GM12878 (cell line): ENCODE data around the gene PRR23C. TPM values are rescaled to one million over a fixed set of nuclear protein-coding genes. Genes with fewer than 3 reads are reported as not detected.

Source experiments
- ATAC-seq: fragments of 200-7000 bp; cut with Tn5 transposase; 3 replicates; pipeline ENCODE4 v1.9.1; 2020; ENCODE audit warnings: mild to moderate bottlenecking, moderate library complexity
- BruUV-seq: library from RNA; stranded (reverse); fragments of 400-500 nt; replicated peaks from 2 replicates; lab custom pipeline; 2021; lab: Mats Ljungman, UMichigan
- CTCF ChIA-PET: fragments of 300-600 bp; sonication (Branson Sonifier 250); formaldehyde crosslinking; extraction: SDS; loops from one replicate; lab custom pipeline; 2021; ENCODE audit warnings: inconsistent platforms; lab: Yijun Ruan, JAX
- POLR2A ChIA-PET: fragments of 350-600 bp; formaldehyde crosslinking; extraction: SDS; loops from one replicate; lab custom pipeline; 2021; ENCODE audit warnings: inconsistent platforms; lab: Charles Lee
- RAD21 ChIA-PET: fragments of 300-600 bp; sonication (Branson Sonifier 250); formaldehyde crosslinking; loops from one replicate; lab custom pipeline; 2023; ENCODE audit warnings: antibody characterized with exemption; ENCODE audit not compliant: unreplicated experiment; lab: Charles Lee
- SMC1A ChIA-PET: fragments of 300-600 bp; sonication (Branson Sonifier 250); formaldehyde crosslinking; loops from one replicate; lab custom pipeline; 2023; ENCODE audit not compliant: unreplicated experiment, uncharacterized antibody; lab: Charles Lee
- DNase-seq: peaks from one replicate; pipeline ENCODE4 v3.0.0-alpha.2; 2011; ENCODE audit warnings: low read depth, low spot score
- FAIRE-seq: peaks from 3 replicates; lab custom pipeline; 2011; peaks lifted over from hg19 to GRCh38; lab: Jason Lieb, UNC
- H2AFZ ChIP-seq: 2 replicates; pipeline ENCODE4 v1.6.0; 2011; ENCODE audit warnings: low read depth, low read length, control low read depth; ENCODE audit not compliant: control insufficient read depth
- H3K27ac ChIP-seq: 2 replicates; pipeline ENCODE4 v1.5.1; 2011; ENCODE audit warnings: control low read depth; ENCODE audit not compliant: control insufficient read depth, insufficient read depth
- H3K27me3 ChIP-seq, 2 experiments: replicated peaks in 1 of 2; 2 replicates each; pipeline versions ENCODE4 v1.6.0 to v1.6.1; 2011; ENCODE audit warnings: low read length in 1 of 2; ENCODE audit not compliant: control insufficient read depth in 2 of 2, insufficient read depth in 2 of 2
- H3K36me3 ChIP-seq, 2 experiments: 2 replicates each; pipeline ENCODE4 v1.5.1; 2011; ENCODE audit warnings: low read length in 1 of 2; ENCODE audit not compliant: control insufficient read depth in 2 of 2, insufficient read depth in 2 of 2
- H3K4me1 ChIP-seq: 2 replicates; pipeline ENCODE4 v1.6.1; 2011; ENCODE audit warnings: mild to moderate bottlenecking, low read length, moderate library complexity, mixed read lengths; ENCODE audit not compliant: control insufficient read depth, insufficient read depth
- H3K4me2 ChIP-seq: 2 replicates; pipeline ENCODE4 v1.6.0; 2011; ENCODE audit warnings: control low read depth; ENCODE audit not compliant: control insufficient read depth, insufficient read depth
- H3K4me3 ChIP-seq: fragments of 200-600 bp; sonication (generic); 2 replicates; pipeline ENCODE4 v1.5.1; 2016
- H3K79me2 ChIP-seq: 2 replicates; pipeline ENCODE4 v1.6.0; 2011; ENCODE audit warnings: low read length; ENCODE audit not compliant: control insufficient read depth, insufficient read depth
- H3K9ac ChIP-seq: 2 replicates; pipeline ENCODE4 v1.8.0; 2011; ENCODE audit warnings: low read length, control low read depth, mixed read lengths; ENCODE audit not compliant: control insufficient read depth, insufficient read depth
- H3K9me3 ChIP-seq: replicated peaks from 3 replicates; pipeline ENCODE4 v1.5.1; 2011; ENCODE audit warnings: mild to moderate bottlenecking, low read length; ENCODE audit not compliant: control insufficient read depth, insufficient read depth
- H4K20me1 ChIP-seq: 2 replicates; pipeline ENCODE4 v1.6.0; 2011; ENCODE audit not compliant: control insufficient read depth, insufficient read depth
- BRCA1 ChIP-seq: IDR thresholded peaks from 2 replicates; pipeline ENCODE4 v1.6.1; 2011; ENCODE audit warnings: low read depth, low read length, improper control_type of control experiment
- CBX5 ChIP-seq: sonication (generic); IDR thresholded peaks from 2 replicates; pipeline ENCODE4 v1.6.1; 2016; ENCODE audit warnings: low read depth, moderate library complexity, mild to moderate bottlenecking, inconsistent platforms
- E2F4 ChIP-seq: IDR thresholded peaks from 2 replicates; pipeline ENCODE4 v1.6.1; 2012; ENCODE audit warnings: low read depth, low read length, improper control_type of control experiment
- EGR1 ChIP-seq, 2 experiments: IDR thresholded peaks; 1 replicate in 1 of 2; 2 replicates in 1 of 2; pipeline ENCODE4 v1.6.1; 2011 to 2012; ENCODE audit warnings: low read depth in 2 of 2, low read length in 2 of 2, borderline replicate concordance in 1 of 2, mild to moderate bottlenecking in 1 of 2, moderate library complexity in 1 of 2
- ETV6 ChIP-seq, 2 experiments: fragments of 450-650 bp in 1 of 2; IDR thresholded peaks in 1 of 2; conservative IDR thresholded peaks in 1 of 2; 2 replicates each; pipeline ENCODE4 v1.6.1; 2014; ENCODE audit warnings: antibody characterized with exemption in 1 of 2, borderline replicate concordance in 1 of 2, low read depth in 1 of 2, mild to moderate bottlenecking in 1 of 2, moderate library complexity in 1 of 2
- EZH2 ChIP-seq: IDR thresholded peaks from 2 replicates; pipeline ENCODE4 v1.6.1; 2012; ENCODE audit warnings: low read depth, mild to moderate bottlenecking, control low read depth, inconsistent platforms, low read length, borderline replicate concordance; ENCODE audit not compliant: control insufficient read depth
- MAX ChIP-seq: IDR thresholded peaks from 2 replicates; pipeline ENCODE4 v1.6.1; 2012; ENCODE audit warnings: low read depth, low read length, improper control_type of control experiment
- MTA2 ChIP-seq: fragments of 450-650 bp; IDR thresholded peaks from 2 replicates; pipeline ENCODE4 v1.6.1; 2016; ENCODE audit warnings: low read depth, mild to moderate bottlenecking, moderate library complexity
- NFYA ChIP-seq: IDR thresholded peaks from 2 replicates; pipeline ENCODE4 v1.6.1; 2011; ENCODE audit warnings: low read depth, mild to moderate bottlenecking, low read length, improper control_type of control experiment, borderline replicate concordance
- NR2C2 ChIP-seq: IDR thresholded peaks from 2 replicates; pipeline ENCODE4 v1.6.1; 2011; ENCODE audit warnings: borderline replicate concordance, low read depth; ENCODE audit not compliant: control insufficient read depth, insufficient read length
- RAD21 ChIP-seq: IDR thresholded peaks from 2 replicates; pipeline ENCODE4 v1.6.1; 2011; ENCODE audit warnings: mild to moderate bottlenecking, low read depth, low read length, moderate library complexity; ENCODE audit not compliant: insufficient read depth
- RBBP5 ChIP-seq: fragments of 200-600 bp; sonication (generic); conservative IDR thresholded peaks from 2 replicates; pipeline ENCODE4 v1.6.1; 2016
- SMARCA5 ChIP-seq: fragments of 450-650 bp; IDR thresholded peaks from 2 replicates; pipeline ENCODE4 v1.6.1; 2017; ENCODE audit warnings: mild to moderate bottlenecking
- ZNF592 ChIP-seq: fragments of 450-650 bp; IDR thresholded peaks from 2 replicates; pipeline ENCODE4 v1.6.1; 2017; ENCODE audit warnings: mild to moderate bottlenecking, moderate library complexity
- ZZZ3 ChIP-seq: IDR thresholded peaks from 2 replicates; pipeline ENCODE4 v1.6.1; 2011; ENCODE audit warnings: low read depth; ENCODE audit not compliant: control insufficient read depth, insufficient read length
- WGBS: methylation state at CpG from one replicate; pipeline ENCODE4 v1.1.6; 2016; ENCODE audit warnings: low lambda C conversion rate; ENCODE audit not compliant: insufficient replicate concordance, insufficient coverage; ENCODE audit errors: missing lambda C conversion rate; 5-methylcytosine and 5-hydroxymethylcytosine counted together
- in situ Hi-C: fragments of 300-500 bp; cut with MboI; formaldehyde crosslinking; loops from 9 replicates; pipeline ENCODE4 v1.14.3; 2018; ENCODE audit warnings: mixed read lengths
- intact Hi-C: fragments of 100-400 bp; cut with micrococcal nuclease; formaldehyde crosslinking; loops from one replicate; pipeline ENCODE4 v1.14.2; 2022; ENCODE audit not compliant: unreplicated experiment
- polyA plus RNA-seq, 11 experiments: library from polyadenylated mRNA; depleted of rRNA in 4 of 11; unstranded in 6 of 11; stranded (reverse) in 5 of 11; fragments of >200 nt; fragmentation: Nextera tagmentation in 4 of 11; fragmentation: Illumina TruSeq in 1 of 11; extraction: Ambion mirVana in 4 of 11; extraction: Trizol in 1 of 11; gene quantifications; 1 replicate in 1 of 11; 2 replicates in 10 of 11; pipeline versions ENCODE4 v1.2.1 to v1.2.3, GENCODE V29; 2011 to 2016; ENCODE audit warnings: inconsistent platforms in 2 of 11, missing spikeins in 2 of 11, low read depth in 1 of 11
- total RNA-seq, 4 experiments: library from RNA; depleted of rRNA in 3 of 4; stranded (reverse); fragments of >200 nt in 3 of 4; fragmentation: Illumina TruSeq in 1 of 4; extraction: Trizol in 1 of 4; gene quantifications; 2 replicates each; pipeline versions ENCODE4 v1.2.1 to v1.2.3, GENCODE V29; 2013 to 2021

Gene PRR23C
- total and polyA plus RNA-seq, 10 of the 15 experiments (the other 5 are each of a cell fraction or from before 2014, with no cell fraction given), result not detected

GRCh38 chr3:139043554-139044365 lies 932 bp downstream of the PRR23C start:
- DNase-seq (no peak), ATAC-seq (no peak), FAIRE-seq (no peak)
- ChIA-PET POLR2A (no interaction called here), RAD21 (no interaction called here), CTCF (no interaction called here), SMC1A (no interaction called here)
- Histone ChIP-seq H3K9me3 (no peaks in the 10 kb centered on the region; the same call in 2 of the 3 replicates), H3K9ac (no peak overlapping the region), H3K4me2 (no peak overlapping the region), H3K27me3 (no peaks in the 10 kb centered on the region), H3K4me3 (no peak overlapping the region), H4K20me1 (no peaks in the 10 kb centered on the region), H3K27ac (no peak overlapping the region), H3K36me3 (no peaks in the 10 kb centered on the region), H3K79me2 (no peaks in the 10 kb centered on the region), H2AFZ (no peak overlapping the region), H3K4me1 (no peaks in the 10 kb centered on the region)
- no TSS peak for BruUV-seq
- TF ChIP-seq RAD21, result no peak
- TF ChIP-seq E2F4, result no peak
- no peak for TF ChIP-seq ZNF592
- TF ChIP-seq BRCA1, result no peak
- no peak for TF ChIP-seq SMARCA5
- no peak for TF ChIP-seq EZH2
- no peak for TF ChIP-seq CBX5
- TF ChIP-seq NFYA, result no peak
- no peak for TF ChIP-seq MAX
- no peak for TF ChIP-seq EGR1 (IDR thresholded peaks at IDR 0.05; ENCODE audit: borderline replicate concordance in 1 of 2, low read depth in 2 of 2, low read length in 2 of 2)
- TF ChIP-seq MTA2, result no peak
- TF ChIP-seq NR2C2, result no peak
- TF ChIP-seq ZZZ3, result no peak
- TF ChIP-seq RBBP5, result no peak
- no peak for TF ChIP-seq ETV6 (conservative IDR thresholded peaks at IDR 0.05 in 1 of 2, IDR thresholded peaks at IDR 0.05 in 1 of 2; ENCODE audit: borderline replicate concordance in 1 of 2, low read depth in 1 of 2)
- in situ Hi-C loops (no loop called here), intact Hi-C loops (no loop called here)
- WGBS, result 85% methylated on average over 42 of the region's 50 CpGs
